ENCODE data around the gene PRDM15. TPM values are rescaled to one million over a fixed set of nuclear protein-coding genes. Genes with fewer than 3 reads are reported as not detected.

The PRDM15 gene
- total and polyA plus RNA-seq, 2 experiments from 2014 or later, result 2.3 to 4.2 TPM

DNA sequence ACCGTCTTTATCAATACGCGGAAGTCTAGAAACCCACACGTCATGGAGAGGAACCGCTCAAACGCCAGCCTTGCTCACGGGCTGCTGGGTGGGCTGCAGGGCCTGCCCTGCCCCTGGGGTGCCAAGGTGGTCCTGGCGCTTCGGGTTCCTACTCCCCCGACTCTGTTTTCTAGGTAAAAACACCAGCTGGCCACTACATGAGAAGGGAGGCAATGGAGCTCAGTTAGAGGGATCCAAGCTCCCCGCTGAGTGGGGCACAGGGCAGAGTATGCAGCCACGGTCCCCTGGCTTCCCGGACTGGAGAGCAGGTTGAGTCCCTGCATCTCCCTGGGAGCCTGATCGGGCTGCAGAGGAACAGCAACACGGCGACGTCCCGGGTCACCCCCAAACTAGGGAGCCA, 71.0 kb downstream of the PRDM15 start:
- Histone ChIP-seq H3K9me3 (ENCODE audit: low read depth) (no peaks in the 10 kb centered on the region), H3K27me3 (replicated peaks; ENCODE audit: insufficient read depth) (no peaks in the 10 kb centered on the region), H3K9ac (no peak overlapping the region), H4K20me1 (ENCODE audit: insufficient read depth) (no peaks in the 10 kb centered on the region), H3K4me1 (ENCODE audit: insufficient read depth) (no peaks in the 10 kb centered on the region), H3K9me2 (ENCODE audit: insufficient read depth) (no peaks in the 10 kb centered on the region), H3F3A (ENCODE audit: insufficient read depth) (no peaks in the 10 kb centered on the region), H2AFZ (no peak overlapping the region), H3K27ac (no peak overlapping the region), H3K79me2 (ENCODE audit: insufficient read depth) (no peaks in the 10 kb centered on the region), H3K4me2 (ENCODE audit: unreplicated experiment) (no peak overlapping the region), H3K36me3 (ENCODE audit: low read depth) (no peaks in the 10 kb centered on the region), H3K4me3 (no peak overlapping the region)
- in situ Hi-C loops (cut with MboI), result loop anchor here (25.0 kb wide), 1 partner anchor 521 kb away; no protein-coding TSS in a partner anchor
- TF ChIP-seq EZH2phosphoT487 (IDR thresholded peaks at IDR 0.05; ENCODE audit: insufficient read depth, low read depth) (no peak), EZH2 (IDR thresholded peaks at IDR 0.05; ENCODE audit: insufficient read depth, poor library complexity, severe bottlenecking) (no peak)
- 98% methylated on average over 17 to 18 of the region's 18 CpGs for WGBS, 2 experiments (ENCODE audit: low coverage in 1 of 2, low lambda C conversion rate in 2 of 2, missing lambda C conversion rate in 2 of 2)
- DNase-seq, result no peak

DNA sequence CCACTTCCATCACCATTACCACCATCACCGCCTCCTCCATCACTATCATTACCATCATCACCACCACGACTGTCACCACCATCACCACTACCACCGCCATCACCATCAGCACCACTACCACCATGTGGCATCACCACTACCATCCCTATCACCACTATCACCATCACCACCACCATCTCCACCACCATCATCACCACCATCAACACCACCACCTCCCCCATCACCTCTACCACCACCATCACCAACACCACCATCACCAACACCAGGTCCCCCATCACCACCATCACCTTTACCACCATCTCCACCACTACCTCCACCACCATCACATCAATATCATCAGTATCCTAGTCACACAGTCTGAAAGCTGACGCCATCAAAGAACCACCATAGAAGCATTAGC, 72.4 kb downstream of the PRDM15 start:
- no peaks in the 10 kb centered on the region for H3K9me3 ChIP-seq (ENCODE audit: low read depth)
- no peak overlapping the region for H3K27ac ChIP-seq
- no peak overlapping the region for H3K4me2 ChIP-seq (ENCODE audit: unreplicated experiment)
- no peak overlapping the region for H2AFZ ChIP-seq
- WGBS, 2 experiments (ENCODE audit: low coverage in 1 of 2, low lambda C conversion rate in 2 of 2, missing lambda C conversion rate in 2 of 2), result 96 to 99% methylated on average over 4 of the region's 4 CpGs
- no peaks in the 10 kb centered on the region for H3K27me3 ChIP-seq (replicated peaks; ENCODE audit: insufficient read depth)
- H4K20me1 ChIP-seq (ENCODE audit: insufficient read depth), result no peaks in the 10 kb centered on the region
- H3K9me2 ChIP-seq (ENCODE audit: insufficient read depth), result no peaks in the 10 kb centered on the region
- TF ChIP-seq EZH2phosphoT487 (IDR thresholded peaks at IDR 0.05; ENCODE audit: insufficient read depth, low read depth), result no peak
- no peak for TF ChIP-seq EZH2 (IDR thresholded peaks at IDR 0.05; ENCODE audit: insufficient read depth, poor library complexity, severe bottlenecking)
- in situ Hi-C loops (cut with MboI), result loop anchor here (25.0 kb wide), 1 partner anchor 519 kb away; no protein-coding TSS in a partner anchor
- H3F3A ChIP-seq (ENCODE audit: insufficient read depth), result no peaks in the 10 kb centered on the region
- H3K9ac ChIP-seq, result no peak overlapping the region
- H3K4me3 ChIP-seq, result no peak overlapping the region
- H3K79me2 ChIP-seq (ENCODE audit: insufficient read depth), result no peaks in the 10 kb centered on the region
- DNase-seq, result no peak
- no peaks in the 10 kb centered on the region for H3K4me1 ChIP-seq (ENCODE audit: insufficient read depth)
- H3K36me3 ChIP-seq (ENCODE audit: low read depth), result no peaks in the 10 kb centered on the region

DNA sequence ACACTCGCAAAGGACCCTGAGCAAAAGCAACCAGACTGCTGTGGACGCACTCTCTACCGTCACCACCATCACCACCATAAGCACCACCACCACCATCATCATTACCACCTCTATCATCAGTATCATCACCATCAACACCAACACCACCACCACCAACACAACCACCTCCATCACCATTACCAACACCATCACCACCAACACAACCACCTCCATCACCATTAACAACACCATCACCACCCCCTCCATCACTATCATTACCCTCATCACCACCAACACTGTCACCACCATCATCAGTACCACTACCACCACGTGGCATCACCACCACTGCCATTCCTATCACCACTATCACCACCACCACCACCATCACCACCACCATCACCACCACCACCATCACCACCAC, 73.5 kb downstream of the PRDM15 start:
- H2AFZ ChIP-seq, result no peak overlapping the region
- no peak overlapping the region for H3K4me2 ChIP-seq (ENCODE audit: unreplicated experiment)
- no peaks in the 10 kb centered on the region for H4K20me1 ChIP-seq (ENCODE audit: insufficient read depth)
- H3K36me3 ChIP-seq (ENCODE audit: low read depth), result peaks cover 5% of the 10 kb centered on the region; the same call in 1 of the 2 replicates
- no peaks in the 10 kb centered on the region for H3F3A ChIP-seq (ENCODE audit: insufficient read depth)
- no peak overlapping the region for H3K4me3 ChIP-seq
- no peaks in the 10 kb centered on the region for H3K27me3 ChIP-seq (replicated peaks; ENCODE audit: insufficient read depth)
- 98 to 100% methylated on average over 3 to 4 of the region's 4 CpGs for WGBS, 2 experiments (ENCODE audit: low coverage in 1 of 2, low lambda C conversion rate in 2 of 2, missing lambda C conversion rate in 2 of 2)
- H3K79me2 ChIP-seq (ENCODE audit: insufficient read depth), result no peaks in the 10 kb centered on the region
- no peak for DNase-seq
- no peaks in the 10 kb centered on the region for H3K9me2 ChIP-seq (ENCODE audit: insufficient read depth)
- no peaks in the 10 kb centered on the region for H3K9me3 ChIP-seq (ENCODE audit: low read depth)
- TF ChIP-seq EZH2 (IDR thresholded peaks at IDR 0.05; ENCODE audit: insufficient read depth, poor library complexity, severe bottlenecking), result no peak
- no peak for TF ChIP-seq EZH2phosphoT487 (IDR thresholded peaks at IDR 0.05; ENCODE audit: insufficient read depth, low read depth)
- H3K9ac ChIP-seq, result no peak overlapping the region
- H3K4me1 ChIP-seq (ENCODE audit: insufficient read depth), result no peaks in the 10 kb centered on the region
- H3K27ac ChIP-seq, result no peak overlapping the region
- in situ Hi-C loops (cut with MboI), result loop anchor here (25.0 kb wide), 1 partner anchor 518 kb away; no protein-coding TSS in a partner anchor

DNA sequence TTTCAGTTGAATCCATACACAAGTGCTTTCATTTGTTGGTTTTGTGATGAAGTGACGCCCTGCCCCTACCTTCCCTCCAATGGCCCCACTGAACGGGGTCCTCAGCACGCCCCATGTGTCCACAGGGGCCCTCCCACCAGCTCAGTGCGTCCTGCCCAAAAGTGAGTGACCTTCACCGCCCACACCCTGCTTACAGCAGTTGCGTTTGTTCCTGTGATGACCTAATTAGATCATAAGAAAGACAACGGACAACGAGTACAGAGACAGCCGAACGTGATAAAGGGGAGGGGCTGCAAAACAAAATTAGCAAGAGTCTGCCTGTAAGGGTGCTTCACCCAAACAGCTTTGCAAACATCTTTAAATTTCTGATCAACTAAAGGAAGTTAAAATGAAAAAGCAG, 74.1 kb downstream of the PRDM15 start:
- WGBS, 2 experiments (ENCODE audit: low coverage in 1 of 2, low lambda C conversion rate in 2 of 2, missing lambda C conversion rate in 2 of 2), result 89 to 93% methylated on average over 10 of the region's 10 CpGs
- no peaks in the 10 kb centered on the region for H3K9me3 ChIP-seq (ENCODE audit: low read depth)
- H3K36me3 ChIP-seq (ENCODE audit: low read depth), result peaks cover 11% of the 10 kb centered on the region; the same call in 1 of the 2 replicates
- H3K9me2 ChIP-seq (ENCODE audit: insufficient read depth), result no peaks in the 10 kb centered on the region
- in situ Hi-C loops (cut with MboI), result loop anchor here (25.0 kb wide), 1 partner anchor 518 kb away; no protein-coding TSS in a partner anchor
- H3K79me2 ChIP-seq (ENCODE audit: insufficient read depth), result no peaks in the 10 kb centered on the region
- no peak for DNase-seq
- H3K4me2 ChIP-seq (ENCODE audit: unreplicated experiment), result no peak overlapping the region
- H3F3A ChIP-seq (ENCODE audit: insufficient read depth), result no peaks in the 10 kb centered on the region
- H3K9ac ChIP-seq, result no peak overlapping the region
- no peak overlapping the region for H2AFZ ChIP-seq
- no peaks in the 10 kb centered on the region for H3K4me1 ChIP-seq (ENCODE audit: insufficient read depth)
- H4K20me1 ChIP-seq (ENCODE audit: insufficient read depth), result no peaks in the 10 kb centered on the region
- H3K4me3 ChIP-seq, result no peak overlapping the region
- TF ChIP-seq EZH2 (IDR thresholded peaks at IDR 0.05; ENCODE audit: insufficient read depth, poor library complexity, severe bottlenecking) (no peak), EZH2phosphoT487 (IDR thresholded peaks at IDR 0.05; ENCODE audit: insufficient read depth, low read depth) (no peak)
- H3K27ac ChIP-seq, result no peak overlapping the region
- H3K27me3 ChIP-seq (replicated peaks; ENCODE audit: insufficient read depth), result no peaks in the 10 kb centered on the region
